Chondrocyte (in vitro differentiated cells): ENCODE data around the gene SUSD5. TPM values are rescaled to one million over a fixed set of nuclear protein-coding genes. Genes with fewer than 3 reads are reported as not detected.
A peak's percentile ranks its signal among the peaks of the same experiment; 100 is the strongest.
"Not testable (repeated sequence)": the region's sequence is repeated elsewhere in the genome, so short reads cannot be mapped to it uniquely, and the experiment has no call there.

Experiments
- DNase-seq: peaks from one replicate; pipeline ENCODE4 v3.0.0; 2021; ENCODE audit warnings: mixed read lengths, low spot score
- H3K27ac Mint-ChIP-seq: one replicate; pipeline ENCODE4 v1.8.0; 2021; ENCODE audit warnings: mild to moderate bottlenecking, moderate library complexity, mixed read lengths; ENCODE audit not compliant: unreplicated experiment
- H3K27me3 Mint-ChIP-seq: 2 replicates; pipeline ENCODE4 v1.8.0; 2021; ENCODE audit warnings: low read depth, mixed read lengths
- H3K36me3 Mint-ChIP-seq: 2 replicates; pipeline ENCODE4 v1.8.0; 2021; ENCODE audit warnings: low read depth, mixed read lengths
- H3K4me1 Mint-ChIP-seq: 2 replicates; pipeline ENCODE4 v1.8.0; 2021; ENCODE audit warnings: low read depth, mild to moderate bottlenecking, mixed read lengths
- H3K4me3 Mint-ChIP-seq: one replicate; pipeline ENCODE4 v1.8.0; 2021; ENCODE audit warnings: mild to moderate bottlenecking, moderate library complexity, mixed read lengths; ENCODE audit not compliant: unreplicated experiment
- H3K9me3 Mint-ChIP-seq: 2 replicates; pipeline ENCODE4 v1.8.0; 2021; ENCODE audit warnings: low read depth, mixed read lengths
- CTCF ChIP-seq: fragments of 200-600 bp; sonication (generic); IDR thresholded peaks from 2 replicates; pipeline ENCODE4 v1.5.0; 2021; ENCODE audit warnings: antibody characterized with exemption, mild to moderate bottlenecking, moderate library complexity
- total RNA-seq: library from RNA; stranded (reverse); gene quantifications from 3 replicates; pipeline ENCODE4 v1.2.1, GENCODE V29; 2021

The SUSD5 gene
- total RNA-seq, 1 donor from 2014 or later = 55.6 TPM

- Mint-ChIP-seq H3K9me3 (peaks cover 5% of the 10 kb centered on the region), H3K27me3 (no peaks in the 10 kb centered on the region), H3K36me3 (peaks cover 23% of the 10 kb centered on the region), H3K27ac (peak overlapping the region; percentile 66), H3K4me1 (peaks cover 68% of the 10 kb centered on the region), H3K4me3 (no peak overlapping the region)
- DNase-seq = no peak
- no peak for TF ChIP-seq CTCF
Measured at GRCh38 chr3:33145221-33145900, 73.2 kb downstream of the SUSD5 start.

- Mint-ChIP-seq H3K27ac (no peak overlapping the region), H3K36me3 (peaks cover 23% of the 10 kb centered on the region), H3K4me3 (no peak overlapping the region), H3K4me1 (peaks cover 75% of the 10 kb centered on the region), H3K9me3 (peaks cover 5% of the 10 kb centered on the region), H3K27me3 (no peaks in the 10 kb centered on the region)
- TF ChIP-seq CTCF = peak; percentile 66
- no peak for DNase-seq
Measured at GRCh38 chr3:33144433-33144832, 74.2 kb downstream of the SUSD5 start.

GRCh38 chr3:33141006-33141405, 77.6 kb downstream of the SUSD5 start:
- H3K36me3 Mint-ChIP-seq = peaks cover 34% of the 10 kb centered on the region
- no peaks in the 10 kb centered on the region for H3K27me3 Mint-ChIP-seq
- H3K27ac Mint-ChIP-seq = no peak overlapping the region
- no peaks in the 10 kb centered on the region for H3K9me3 Mint-ChIP-seq
- H3K4me3 Mint-ChIP-seq = no peak overlapping the region
- H3K4me1 Mint-ChIP-seq = peaks cover 52% of the 10 kb centered on the region
- no peak for TF ChIP-seq CTCF
- no peak for DNase-seq

- no peak for DNase-seq
- no peak overlapping the region for H3K4me3 Mint-ChIP-seq
Measured at GRCh38 chr3:33139996-33140395, 78.6 kb downstream of the SUSD5 start.

GRCh38 chr3:33139006-33139623, 79.5 kb downstream of the SUSD5 start:
- peak overlapping the region; percentile 73 for H3K27ac Mint-ChIP-seq
- H3K27me3 Mint-ChIP-seq, H3K9me3 Mint-ChIP-seq, DNase-seq, H3K4me3 Mint-ChIP-seq: not testable (repeated sequence)
- peaks cover 39% of the 10 kb centered on the region for H3K36me3 Mint-ChIP-seq
- peaks cover 38% of the 10 kb centered on the region for H3K4me1 Mint-ChIP-seq

More at GRCh38 chr3:33139996-33140395, 78.6 kb downstream of the SUSD5 start:
- H3K27ac Mint-ChIP-seq = peak overlapping the region; percentile 54
- H3K9me3 Mint-ChIP-seq = no peaks in the 10 kb centered on the region
- H3K4me1 Mint-ChIP-seq = peaks cover 42% of the 10 kb centered on the region
- peaks cover 38% of the 10 kb centered on the region for H3K36me3 Mint-ChIP-seq
- no peak for TF ChIP-seq CTCF
- H3K27me3 Mint-ChIP-seq = no peaks in the 10 kb centered on the region

- no peaks in the 10 kb centered on the region for H3K27me3 Mint-ChIP-seq
- DNase-seq = no peak
- peaks cover 33% of the 10 kb centered on the region for H3K4me1 Mint-ChIP-seq
- no peaks in the 10 kb centered on the region for H3K9me3 Mint-ChIP-seq
- H3K27ac Mint-ChIP-seq = no peak overlapping the region
- TF ChIP-seq CTCF = no peak
- no peak overlapping the region for H3K4me3 Mint-ChIP-seq
- H3K36me3 Mint-ChIP-seq = peaks cover 30% of the 10 kb centered on the region
Measured at GRCh38 chr3:33137691-33138090, 80.9 kb downstream of the SUSD5 start.
